Duodenal mucosa (tissue), 2 donors: Measurements from ENCODE around the gene C19orf38.

Experiments used
- H3K27ac ChIP-seq: one replicate; pipeline ENCODE4 v1.7.0; 2013; ENCODE audit warnings: low read depth, low read length
- H3K27me3 ChIP-seq, 2 donors: one replicate each; pipeline ENCODE4 v1.7.0; 2013; ENCODE audit warnings: low read length in 2 of 2, control low read depth in 1 of 2; ENCODE audit not compliant: insufficient read depth in 2 of 2, control insufficient read depth in 1 of 2
- H3K36me3 ChIP-seq, 2 donors: one replicate each; pipeline ENCODE4 v1.7.0; 2013; ENCODE audit warnings: low read length in 2 of 2, control low read depth in 1 of 2; ENCODE audit not compliant: insufficient read depth in 2 of 2, control insufficient read depth in 1 of 2
- H3K4me1 ChIP-seq, 2 donors: one replicate each; pipeline ENCODE4 v1.7.0; 2013; ENCODE audit warnings: low read length in 2 of 2, control low read depth in 1 of 2; ENCODE audit not compliant: insufficient read depth in 2 of 2, control insufficient read depth in 1 of 2
- H3K4me3 ChIP-seq, 2 donors: one replicate each; pipeline ENCODE4 v1.7.0; 2013; ENCODE audit warnings: low read length in 2 of 2, low read depth in 1 of 2
- H3K9ac ChIP-seq, 2 donors: one replicate each; pipeline ENCODE4 v1.7.0; 2013; ENCODE audit warnings: low read length in 2 of 2, low read depth in 1 of 2
- H3K9me3 ChIP-seq, 2 donors: one replicate each; pipeline ENCODE4 v1.7.0; 2013; ENCODE audit warnings: low read length in 2 of 2, control low read depth in 1 of 2; ENCODE audit not compliant: control insufficient read depth in 1 of 2

The C19orf38 gene

DNA sequence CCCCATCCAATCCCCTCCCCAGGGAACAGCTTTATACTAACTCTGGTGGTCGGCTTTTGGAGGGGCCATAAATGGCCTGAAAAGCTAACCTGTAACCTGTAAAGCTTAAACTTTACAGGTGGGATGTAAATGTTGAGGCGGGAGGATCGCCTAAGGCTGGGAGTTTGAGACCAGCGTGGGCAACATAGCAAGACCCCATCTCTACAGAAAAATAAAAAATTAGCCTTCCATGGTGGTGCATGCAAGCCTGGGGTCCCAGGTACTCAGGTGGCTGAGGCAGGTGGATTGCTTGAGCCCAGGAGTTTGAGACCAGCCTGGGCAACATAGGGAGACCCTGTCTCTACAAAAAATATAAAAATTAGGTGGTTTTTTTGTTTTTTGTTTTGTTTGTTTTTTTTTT, 41.7 kb downstream of the C19orf38 start:
- H3K36me3 ChIP-seq, result no peaks in the 10 kb centered on the region
- H3K4me1 ChIP-seq, result peaks cover 6 to 17% of the 10 kb centered on the region in 2 donors
- no peaks in the 10 kb centered on the region for H3K9me3 ChIP-seq
- H3K4me3 ChIP-seq, result no peak overlapping the region
- H3K27me3 ChIP-seq, result no peaks in the 10 kb centered on the region
- H3K9ac ChIP-seq, result no peak overlapping the region
- no peak overlapping the region for H3K27ac ChIP-seq

DNA sequence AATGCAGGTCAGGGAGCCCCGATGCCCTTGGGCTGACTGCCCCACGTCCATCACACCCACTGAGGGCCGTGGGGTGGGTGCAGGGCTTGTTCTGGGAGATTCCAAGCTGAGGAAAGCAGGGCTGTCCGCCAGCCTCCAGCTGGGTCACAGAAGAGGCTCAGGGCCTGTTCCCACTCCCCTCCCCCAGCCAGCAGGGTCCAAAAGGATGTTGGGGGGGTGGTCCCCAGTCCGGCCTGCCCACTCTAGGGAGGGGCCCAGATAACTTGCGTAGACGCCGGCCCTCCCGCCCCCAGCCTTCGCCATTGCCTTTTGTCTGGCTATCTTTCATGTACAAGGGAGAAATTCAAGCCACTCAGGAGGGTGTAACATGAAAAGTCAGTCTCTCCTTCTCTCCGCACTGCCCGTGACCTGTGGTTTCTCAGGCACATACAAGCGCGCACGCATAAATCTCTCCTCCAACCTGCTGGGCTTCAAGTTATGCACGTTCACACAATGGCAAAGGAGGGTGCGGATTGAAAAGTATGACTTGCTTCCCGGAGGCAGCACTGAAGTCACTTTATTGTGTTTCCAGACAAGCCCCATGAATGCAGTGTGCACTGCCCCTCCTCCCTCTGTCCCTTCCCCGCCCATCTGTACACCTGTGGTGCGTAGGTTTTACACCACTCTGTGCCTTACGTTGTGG, 43.3 kb downstream of the C19orf38 start:
- Histone ChIP-seq H3K9me3 (no peaks in the 10 kb centered on the region), H3K27me3 (no peaks in the 10 kb centered on the region), H3K9ac (no peak overlapping the region), H3K27ac (peak overlapping the region; percentile 5), H3K4me1 (peaks cover 9 to 26% of the 10 kb centered on the region in 2 donors), H3K36me3 (no peaks in the 10 kb centered on the region), H3K4me3 (peak overlapping the region in 1 of 2 donors; percentile 29)

- no peak overlapping the region for H3K4me3 ChIP-seq
- H3K9ac ChIP-seq, result no peak overlapping the region
- H3K4me1 ChIP-seq, result peaks cover 16 to 33% of the 10 kb centered on the region in 2 donors
- no peaks in the 10 kb centered on the region for H3K9me3 ChIP-seq
- H3K27ac ChIP-seq, result peak overlapping the region; percentile 5
- no peaks in the 10 kb centered on the region for H3K36me3 ChIP-seq
- no peaks in the 10 kb centered on the region for H3K27me3 ChIP-seq
Measured at GRCh38 chr19:10892256-10892655, 44.0 kb downstream of the C19orf38 start.

- H3K27ac ChIP-seq, result no peak overlapping the region
Measured at GRCh38 chr19:10894911-10895213, 46.6 kb downstream of the C19orf38 start.

GRCh38 chr19:10895363-10895762, 47.1 kb downstream of the C19orf38 start:
- H3K36me3 ChIP-seq, result no peaks in the 10 kb centered on the region
- no peaks in the 10 kb centered on the region for H3K9me3 ChIP-seq
- peaks cover 38 to 39% of the 10 kb centered on the region in 2 donors for H3K4me1 ChIP-seq
- H3K27ac ChIP-seq, result no peak overlapping the region
- H3K27me3 ChIP-seq, result no peaks in the 10 kb centered on the region
- H3K9ac ChIP-seq, result no peak overlapping the region
- H3K4me3 ChIP-seq, result no peak overlapping the region

More at GRCh38 chr19:10894911-10895213, 46.6 kb downstream of the C19orf38 start:
- Histone ChIP-seq H3K27me3 (no peaks in the 10 kb centered on the region), H3K9ac (no peak overlapping the region), H3K4me1 (peaks cover 35 to 39% of the 10 kb centered on the region in 2 donors), H3K36me3 (no peaks in the 10 kb centered on the region), H3K4me3 (no peak overlapping the region), H3K9me3 (no peaks in the 10 kb centered on the region)

DNA sequence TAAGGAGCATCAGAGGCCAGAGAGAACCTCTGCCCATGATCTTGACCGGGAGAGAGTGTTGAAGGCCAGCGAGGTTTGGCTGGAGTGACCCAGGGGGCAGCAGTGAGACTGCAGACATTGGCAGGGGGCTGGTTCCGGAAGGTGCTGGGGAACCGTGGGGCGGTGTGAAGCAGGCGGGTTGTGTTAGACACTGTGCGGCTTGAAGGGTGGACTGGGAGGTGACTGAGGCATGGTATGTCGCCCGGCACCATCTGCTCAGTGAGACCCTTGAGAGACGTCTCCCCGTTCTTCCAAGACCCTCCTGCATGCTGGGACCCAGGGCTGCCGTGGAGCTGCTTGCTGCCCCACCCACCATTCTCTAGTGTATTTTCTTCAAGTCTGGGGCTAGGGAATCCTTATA, 47.7 kb downstream of the C19orf38 start:
- Histone ChIP-seq H3K9ac (no peak overlapping the region), H3K27me3 (no peaks in the 10 kb centered on the region), H3K36me3 (no peaks in the 10 kb centered on the region), H3K27ac (no peak overlapping the region), H3K4me3 (no peak overlapping the region), H3K9me3 (no peaks in the 10 kb centered on the region), H3K4me1 (peaks cover 36 to 39% of the 10 kb centered on the region in 2 donors)

- H3K9ac ChIP-seq, result no peak overlapping the region
- H3K27ac ChIP-seq, result no peak overlapping the region
Measured at GRCh38 chr19:10896851-10897526, 48.8 kb downstream of the C19orf38 start.

GRCh38 chr19:10898633-10899032, 50.4 kb downstream of the C19orf38 start:
- H3K27ac ChIP-seq, result peak overlapping the region; percentile 36
- H3K4me1 ChIP-seq, result peaks cover 29 to 32% of the 10 kb centered on the region in 2 donors
- H3K9ac ChIP-seq, result peak overlapping the region in 1 of 2 donors; percentile 54

More at GRCh38 chr19:10896851-10897526, 48.8 kb downstream of the C19orf38 start:
- Histone ChIP-seq H3K27me3 (no peaks in the 10 kb centered on the region), H3K9me3 (no peaks in the 10 kb centered on the region), H3K36me3 (no peaks in the 10 kb centered on the region), H3K4me1 (peaks cover 29 to 32% of the 10 kb centered on the region in 2 donors), H3K4me3 (no peak overlapping the region)

DNA sequence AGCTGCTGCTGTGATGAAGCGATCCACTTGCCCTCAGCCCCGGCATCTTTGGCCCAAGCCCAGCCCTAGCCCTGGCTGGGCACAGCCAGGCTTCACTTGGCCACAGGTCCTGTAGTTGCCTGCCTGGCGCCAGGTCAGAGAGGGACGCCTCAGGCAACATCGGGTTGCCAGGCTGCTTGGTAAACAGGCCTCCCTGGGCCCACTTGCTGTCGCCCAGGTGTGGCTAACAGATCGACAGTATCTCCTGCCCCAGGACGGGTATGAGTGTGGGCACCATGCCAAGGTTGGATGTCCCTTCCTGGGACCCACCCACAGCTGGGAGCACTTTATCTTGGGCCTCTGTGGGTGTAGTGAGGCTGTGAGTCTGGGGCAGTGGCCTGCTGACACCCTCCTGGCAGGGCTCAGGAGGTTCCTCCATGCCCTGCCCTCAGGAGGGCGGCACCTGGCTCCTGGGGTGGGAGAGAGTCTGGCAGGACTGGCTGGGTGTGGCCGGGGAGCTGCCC, 51.0 kb downstream of the C19orf38 start:
- Histone ChIP-seq H3K4me3 (peak overlapping the region in 1 of 2 donors; percentile 48), H3K27me3 (no peaks in the 10 kb centered on the region), H3K9ac (peak overlapping the region in 1 of 2 donors; percentile 54), H3K36me3 (no peaks in the 10 kb centered on the region), H3K27ac (peak overlapping the region; percentile 57), H3K4me1 (peaks cover 29 to 32% of the 10 kb centered on the region in 2 donors), H3K9me3 (no peaks in the 10 kb centered on the region)

More at GRCh38 chr19:10898633-10899032, 50.4 kb downstream of the C19orf38 start:
- Histone ChIP-seq H3K9me3 (no peaks in the 10 kb centered on the region), H3K36me3 (no peaks in the 10 kb centered on the region), H3K4me3 (no peak overlapping the region), H3K27me3 (no peaks in the 10 kb centered on the region)

DNA sequence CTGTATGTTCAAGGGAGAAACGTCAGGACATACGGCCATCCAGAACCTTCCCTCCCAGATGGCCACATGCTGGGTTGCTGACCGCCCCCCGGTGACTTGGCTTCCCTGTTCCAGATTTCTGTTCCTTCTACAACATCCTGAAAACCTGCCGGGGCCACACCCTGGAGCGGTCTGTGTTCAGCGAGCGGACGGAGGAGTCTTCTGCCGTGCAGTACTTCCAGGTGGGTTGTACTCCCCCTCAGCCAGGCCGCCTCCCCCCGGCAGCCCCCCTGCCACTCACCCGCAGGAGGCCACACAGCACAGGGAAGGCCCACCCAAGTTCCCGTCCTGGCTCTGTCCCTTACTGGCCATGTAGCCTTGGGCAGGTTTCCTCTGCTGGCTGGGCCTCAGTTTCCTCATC, 59.7 kb downstream of the C19orf38 start:
- no peaks in the 10 kb centered on the region for H3K9me3 ChIP-seq
- H3K9ac ChIP-seq, result no peak overlapping the region
- H3K4me1 ChIP-seq, result no peaks in the 10 kb centered on the region
- peaks cover 19 to 50% of the 10 kb centered on the region in 2 donors for H3K36me3 ChIP-seq
- H3K4me3 ChIP-seq, result no peak overlapping the region
- H3K27ac ChIP-seq, result no peak overlapping the region
- no peaks in the 10 kb centered on the region for H3K27me3 ChIP-seq
